WTC11 (cell line): Measurements from ENCODE around the gene NXPH4.

Experiments used
- ATF1 ChIP-seq: sonication (generic); formaldehyde crosslinking; IDR thresholded peaks from 2 replicates; pipeline ENCODE4 v1.8.1; 2023; ENCODE audit warnings: mild to moderate bottlenecking, moderate library complexity, missing genetic modification reagents
- CTCF ChIP-seq: fragments of 200-600 bp; IDR thresholded peaks from 2 replicates; pipeline ENCODE4 v1.8.0; 2022; ENCODE audit warnings: antibody characterized with exemption
- E2F1 ChIP-seq: sonication (generic); formaldehyde crosslinking; IDR thresholded peaks from 2 replicates; pipeline ENCODE4 v1.8.0; 2022; ENCODE audit warnings: mild to moderate bottlenecking, missing genetic modification reagents
- JUN ChIP-seq: sonication (generic); formaldehyde crosslinking; IDR thresholded peaks from 2 replicates; pipeline ENCODE4 v1.8.0; 2023; ENCODE audit warnings: mild to moderate bottlenecking, missing genetic modification reagents
- MAX ChIP-seq: sonication (generic); formaldehyde crosslinking; IDR thresholded peaks from 2 replicates; pipeline ENCODE4 v1.8.0; 2022; ENCODE audit warnings: mild to moderate bottlenecking, missing genetic modification reagents
- MLX ChIP-seq: sonication (generic); formaldehyde crosslinking; IDR thresholded peaks from 2 replicates; pipeline ENCODE4 v1.8.1; 2023; ENCODE audit warnings: mild to moderate bottlenecking, missing genetic modification reagents, moderate library complexity
- NFE2L1 ChIP-seq: sonication (generic); formaldehyde crosslinking; IDR thresholded peaks from 2 replicates; pipeline ENCODE4 v1.8.1; 2023; ENCODE audit warnings: missing genetic modification reagents
- TEAD4 ChIP-seq: sonication (generic); formaldehyde crosslinking; IDR thresholded peaks from 2 replicates; pipeline ENCODE4 v1.8.0; 2022; ENCODE audit warnings: mild to moderate bottlenecking, missing genetic modification reagents
- TP53 ChIP-seq: sonication (generic); formaldehyde crosslinking; IDR thresholded peaks from 2 replicates; pipeline ENCODE4 v1.8.1; 2023; ENCODE audit warnings: mild to moderate bottlenecking, missing genetic modification reagents
- ZNF232 ChIP-seq: sonication (generic); formaldehyde crosslinking; IDR thresholded peaks from 2 replicates; pipeline ENCODE4 v1.8.0; 2022; ENCODE audit warnings: mild to moderate bottlenecking, missing genetic modification reagents
- ZNF396 ChIP-seq: fragments of 250-450 bp; sonication (Bioruptor Pico); IDR thresholded peaks from 2 replicates; pipeline ENCODE4 v1.8.0; 2021; ENCODE audit warnings: mild to moderate bottlenecking, moderate library complexity, borderline replicate concordance
- TF ChIP-seq, protein P1 (sequence below): fragments of 250-450 bp; sonication (Bioruptor Pico); IDR thresholded peaks from 2 replicates; pipeline ENCODE4 v1.8.0; 2021; ENCODE audit warnings: mild to moderate bottlenecking
- TF ChIP-seq, protein P2 (sequence below): sonication (generic); formaldehyde crosslinking; IDR thresholded peaks from 2 replicates; pipeline ENCODE4 v1.8.0; 2022; ENCODE audit warnings: mild to moderate bottlenecking, missing genetic modification reagents

GRCh38 chr12:57234571-57235016, 18.0 kb downstream of the NXPH4 start:
- TF ChIP-seq ZNF396 (CRISPR knock-in tag) (no peak), MAX (CRISPR knock-in tag) (no peak), CTCF (no peak), JUN (CRISPR knock-in tag) (no peak), TP53 (no peak), ATF1 (CRISPR knock-in tag) (no peak), E2F1 (CRISPR knock-in tag) (no peak), MLX (CRISPR knock-in tag) (no peak), NFE2L1 (CRISPR knock-in tag) (no peak), TEAD4 (CRISPR knock-in tag) (no peak), ZNF232 (CRISPR knock-in tag) (no peak)
- TF ChIP-seq, protein P1, sequence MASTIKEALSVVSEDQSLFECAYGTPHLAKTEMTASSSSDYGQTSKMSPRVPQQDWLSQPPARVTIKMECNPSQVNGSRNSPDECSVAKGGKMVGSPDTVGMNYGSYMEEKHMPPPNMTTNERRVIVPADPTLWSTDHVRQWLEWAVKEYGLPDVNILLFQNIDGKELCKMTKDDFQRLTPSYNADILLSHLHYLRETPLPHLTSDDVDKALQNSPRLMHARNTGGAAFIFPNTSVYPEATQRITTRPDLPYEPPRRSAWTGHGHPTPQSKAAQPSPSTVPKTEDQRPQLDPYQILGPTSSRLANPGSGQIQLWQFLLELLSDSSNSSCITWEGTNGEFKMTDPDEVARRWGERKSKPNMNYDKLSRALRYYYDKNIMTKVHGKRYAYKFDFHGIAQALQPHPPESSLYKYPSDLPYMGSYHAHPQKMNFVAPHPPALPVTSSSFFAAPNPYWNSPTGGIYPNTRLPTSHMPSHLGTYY (CRISPR knock-in tag) = no peak
- TF ChIP-seq, protein P2, sequence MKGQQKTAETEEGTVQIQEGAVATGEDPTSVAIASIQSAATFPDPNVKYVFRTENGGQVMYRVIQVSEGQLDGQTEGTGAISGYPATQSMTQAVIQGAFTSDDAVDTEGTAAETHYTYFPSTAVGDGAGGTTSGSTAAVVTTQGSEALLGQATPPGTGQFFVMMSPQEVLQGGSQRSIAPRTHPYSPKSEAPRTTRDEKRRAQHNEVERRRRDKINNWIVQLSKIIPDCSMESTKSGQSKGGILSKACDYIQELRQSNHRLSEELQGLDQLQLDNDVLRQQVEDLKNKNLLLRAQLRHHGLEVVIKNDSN (CRISPR knock-in tag) = no peak
